Stimulated activated CD8-positive, alpha-beta memory T cell treated with anti-CD3 and anti-CD28 coated beads, Interleukin-12 subunit alpha, Interleukin-12 subunit beta, amount 100 ng/mL, for 4 hours (primary cell): ENCODE data around the gene USP27X.

Source experiments
- DNase-seq: peaks from one replicate; pipeline ENCODE4 v3.0.0-alpha.2; 2020; ENCODE audit warnings: low read depth

Gene USP27X

GRCh38 chrX:49884290-49884862 is 5.1 kb downstream of the USP27X start:
- peak; percentile 28 for DNase-seq

- no peak for DNase-seq
Measured at GRCh38 chrX:49892542-49892941, 13.3 kb downstream of the USP27X start.

- no peak for DNase-seq
Measured at GRCh38 chrX:49896951-49897350, 17.7 kb downstream of the USP27X start.

- no peak for DNase-seq
Measured at GRCh38 chrX:49901048-49901447, 21.8 kb downstream of the USP27X start.

- DNase-seq = no peak
Measured at GRCh38 chrX:49910344-49910743, 31.1 kb downstream of the USP27X start.

- no peak for DNase-seq
Measured at GRCh38 chrX:49912086-49912485, 32.8 kb downstream of the USP27X start.

GRCh38 chrX:49912861-49913260 is 33.6 kb downstream of the USP27X start:
- no peak for DNase-seq

- no peak for DNase-seq
Measured at GRCh38 chrX:49915361-49916222, 36.3 kb downstream of the USP27X start.

GRCh38 chrX:49919617-49920016 is 40.3 kb downstream of the USP27X start:
- DNase-seq = no peak

GRCh38 chrX:49921109-49921508 is 41.8 kb downstream of the USP27X start:
- DNase-seq = no peak

GRCh38 chrX:49922291-49923241 is 43.3 kb downstream of the USP27X start, which contains the start of gene CLCN5:
CLCN5 (plus strand) TSS chrX:49922596; CDS start chrX:49925299, 2,703 bp downstream.
- DNase-seq = peak; percentile 87

- DNase-seq = no peak
Measured at GRCh38 chrX:49925176-49925575, 45.9 kb downstream of the USP27X start.

GRCh38 chrX:49930039-49930438 is 50.8 kb downstream of the USP27X start:
- no peak for DNase-seq
